Measurements from ENCODE around the gene FLRT1.

FLRT1 gene

DNA sequence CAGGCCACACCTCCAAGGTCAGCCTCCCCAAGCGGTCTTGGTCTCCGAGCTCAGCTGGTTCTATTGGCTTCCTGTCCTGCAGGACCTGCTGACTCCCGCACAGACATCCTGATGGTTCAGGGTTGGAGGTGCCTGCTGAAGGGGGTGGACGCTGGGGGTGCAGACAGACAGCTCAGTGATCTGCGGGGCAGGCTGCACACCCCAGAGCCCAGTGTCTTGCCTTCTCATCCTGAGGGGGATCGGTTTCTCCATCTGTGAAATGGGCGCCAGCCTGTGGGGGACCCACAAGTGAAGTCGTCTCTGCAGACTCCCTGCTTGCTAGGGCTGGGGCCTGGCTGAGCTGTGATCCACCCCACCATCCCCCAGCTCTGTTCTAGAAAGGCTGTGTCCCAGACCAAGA lies 13.8 kb downstream of the FLRT1 start:
- DNase-seq, result no peak

DNA sequence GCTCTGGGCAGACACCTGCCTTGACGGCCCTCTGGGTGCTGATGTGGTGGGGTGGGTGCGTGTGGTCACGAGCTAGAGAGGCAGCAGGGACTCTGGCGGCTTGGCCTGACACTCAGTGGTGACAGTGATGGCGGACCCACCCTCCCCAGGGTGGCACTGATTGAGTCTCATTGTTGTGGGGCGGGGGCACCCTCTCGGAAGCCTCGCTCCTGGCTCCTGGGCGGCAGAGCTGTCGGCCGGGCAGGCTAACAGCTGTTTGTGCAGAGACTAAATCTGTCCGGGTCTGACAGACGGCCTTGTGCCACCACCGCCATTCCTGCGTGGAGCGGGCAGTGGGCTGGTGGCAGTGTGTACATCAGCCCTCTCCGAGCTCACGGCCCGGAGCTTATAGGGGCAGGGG lies 15.6 kb downstream of the FLRT1 start:
- DNase-seq, result no peak

- DNase-seq, result no peak
Observed at GRCh38 chr11:64052436-64052835, 16.7 kb downstream of the FLRT1 start.

DNA sequence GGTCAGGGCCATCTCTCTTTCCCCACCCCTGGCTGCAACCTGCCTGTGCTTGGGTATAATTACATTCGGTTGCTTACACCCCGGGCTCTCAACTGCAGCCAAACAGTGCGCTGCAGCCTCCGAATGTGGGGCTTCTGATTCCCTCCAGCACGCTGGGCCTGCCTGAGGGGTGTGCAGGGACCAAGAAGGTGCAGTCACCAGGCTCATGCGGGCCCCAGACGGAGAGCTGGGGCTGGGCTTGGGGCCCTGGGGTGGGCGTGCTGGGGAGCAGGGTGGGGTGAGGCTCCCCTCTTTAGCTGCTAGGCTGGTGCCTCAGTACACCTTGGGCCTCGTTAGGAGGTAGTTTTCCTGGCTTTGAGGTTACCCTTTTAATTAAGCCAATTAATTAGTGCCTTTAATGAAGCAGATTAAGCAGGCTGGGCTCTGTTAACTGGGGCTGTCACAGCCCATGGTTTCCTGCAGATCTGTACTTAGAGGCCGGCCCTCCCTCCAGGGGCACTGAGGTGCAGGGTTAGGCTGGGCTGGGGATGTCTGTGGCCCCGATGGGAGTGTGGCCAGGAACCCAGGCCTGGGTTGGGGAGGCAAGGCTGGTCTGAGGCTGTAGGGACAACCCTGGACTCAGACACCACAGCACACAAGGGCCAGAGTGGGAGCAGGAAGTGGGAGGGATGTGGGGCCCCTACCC lies 17.3 kb downstream of the FLRT1 start:
- no peak for DNase-seq

DNA sequence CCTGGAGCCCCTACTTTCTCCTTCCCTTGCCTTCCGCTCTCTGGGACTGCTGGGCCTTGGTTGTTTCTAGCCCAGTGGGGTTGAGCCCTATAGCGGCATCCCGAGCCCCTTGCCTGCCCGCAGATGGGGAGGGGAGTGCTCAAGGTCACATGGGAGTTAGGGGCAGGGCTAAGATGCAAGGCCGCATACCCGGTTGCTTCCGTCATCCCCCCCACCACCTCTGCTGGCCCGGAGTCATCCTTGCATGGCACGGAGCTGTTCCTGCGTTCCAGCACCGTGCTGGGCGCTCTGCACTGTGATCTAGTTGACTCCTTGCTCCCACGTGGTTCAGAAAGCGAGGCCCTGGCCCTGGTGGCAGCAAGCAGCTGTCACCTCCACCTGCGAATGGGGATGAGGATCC lies 18.0 kb downstream of the FLRT1 start:
- no peak for DNase-seq

GRCh38 chr11:64055077-64055476 lies 19.3 kb downstream of the FLRT1 start:
- DNase-seq, result no peak

DNA sequence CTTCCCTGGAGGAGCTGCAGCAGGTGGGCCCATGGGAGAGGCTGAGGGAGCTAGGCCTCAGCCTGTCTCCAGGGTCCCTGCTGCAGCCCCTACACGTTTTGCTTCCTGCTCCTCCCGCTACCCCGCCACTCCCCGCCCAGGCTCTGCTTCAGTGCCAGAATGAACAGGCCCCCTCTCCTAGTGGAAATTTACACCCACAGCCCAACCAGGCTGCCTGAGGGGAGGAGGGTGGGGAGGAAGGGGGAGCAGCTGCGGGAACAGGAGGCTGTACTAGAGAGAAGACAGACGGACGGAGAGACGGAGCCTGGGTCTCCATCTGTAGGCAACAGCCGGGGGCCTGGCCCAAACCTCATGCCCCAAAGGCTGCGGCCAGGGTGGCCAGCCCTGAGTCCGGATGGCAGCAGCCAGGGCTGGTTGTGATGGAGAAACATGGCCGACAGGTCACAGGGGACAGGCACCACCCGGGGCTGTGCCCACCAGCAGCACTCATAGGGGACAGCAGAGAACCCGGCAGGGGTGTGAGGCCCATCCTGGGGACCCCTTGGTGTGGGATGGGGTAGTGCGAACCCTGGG lies 20.6 kb downstream of the FLRT1 start:
- DNase-seq, result no peak

DNA sequence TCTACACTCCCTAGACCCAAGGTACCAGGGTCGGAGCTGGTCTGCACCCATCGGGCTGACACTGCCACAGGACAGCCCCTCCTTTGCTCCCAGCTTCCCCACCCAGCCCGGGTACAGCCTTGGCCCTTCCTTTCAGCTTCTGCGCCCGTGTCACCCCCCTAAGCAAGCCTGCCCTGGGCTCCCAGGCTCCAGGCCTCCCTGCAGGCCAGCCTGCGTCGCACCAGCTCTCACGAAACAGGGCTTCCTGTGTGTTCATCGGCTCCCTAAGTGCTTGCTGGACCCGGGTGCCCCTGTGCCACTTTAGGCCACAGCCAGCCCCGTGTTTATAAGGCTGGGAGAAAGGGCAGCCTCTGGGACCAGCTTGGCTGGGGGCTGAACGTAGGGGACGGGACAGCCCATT lies 21.1 kb downstream of the FLRT1 start:
- DNase-seq, result no peak

DNA sequence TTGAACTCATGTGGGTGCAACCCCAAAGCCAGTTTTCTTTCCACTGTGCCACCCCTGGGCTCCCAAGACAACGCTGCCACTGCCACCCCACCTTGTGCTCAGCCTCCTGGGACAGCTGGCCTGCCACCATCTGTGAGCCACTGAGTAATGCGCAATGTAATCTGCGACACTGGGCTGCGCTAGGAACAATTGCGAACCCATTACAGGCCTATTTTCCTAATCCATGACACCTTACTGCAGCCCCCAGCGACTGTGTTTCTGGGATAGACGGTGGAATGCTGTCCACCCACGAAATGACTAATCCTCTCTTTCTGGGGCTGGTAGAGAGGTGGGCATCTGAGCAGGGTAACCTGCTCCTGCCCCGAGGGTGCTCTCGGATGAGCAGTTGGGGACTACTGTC lies 22.2 kb downstream of the FLRT1 start:
- DNase-seq, result no peak

DNA sequence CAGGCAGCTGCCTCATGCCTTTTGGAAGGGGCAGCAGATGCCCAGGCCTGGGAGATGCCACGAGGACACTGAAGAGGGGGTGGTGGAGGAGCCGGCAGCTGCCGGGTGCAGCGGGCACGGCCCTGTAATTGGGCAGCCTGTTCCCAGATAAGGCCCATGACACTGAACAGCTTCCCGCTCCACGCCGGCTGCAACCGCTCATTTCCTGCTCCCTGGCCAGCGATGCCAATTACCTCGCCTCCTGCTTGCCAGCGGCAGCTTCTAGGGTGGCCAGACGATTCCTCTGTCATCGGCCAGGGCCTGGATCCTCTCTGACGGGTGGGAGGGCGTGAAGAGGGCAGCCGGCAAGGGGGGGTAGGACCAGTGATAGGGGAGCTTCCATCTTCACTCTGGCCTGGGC lies 22.8 kb downstream of the FLRT1 start:
- no peak for DNase-seq

GRCh38 chr11:64059339-64060140 lies 23.8 kb downstream of the FLRT1 start:
- DNase-seq, result no peak

DNA sequence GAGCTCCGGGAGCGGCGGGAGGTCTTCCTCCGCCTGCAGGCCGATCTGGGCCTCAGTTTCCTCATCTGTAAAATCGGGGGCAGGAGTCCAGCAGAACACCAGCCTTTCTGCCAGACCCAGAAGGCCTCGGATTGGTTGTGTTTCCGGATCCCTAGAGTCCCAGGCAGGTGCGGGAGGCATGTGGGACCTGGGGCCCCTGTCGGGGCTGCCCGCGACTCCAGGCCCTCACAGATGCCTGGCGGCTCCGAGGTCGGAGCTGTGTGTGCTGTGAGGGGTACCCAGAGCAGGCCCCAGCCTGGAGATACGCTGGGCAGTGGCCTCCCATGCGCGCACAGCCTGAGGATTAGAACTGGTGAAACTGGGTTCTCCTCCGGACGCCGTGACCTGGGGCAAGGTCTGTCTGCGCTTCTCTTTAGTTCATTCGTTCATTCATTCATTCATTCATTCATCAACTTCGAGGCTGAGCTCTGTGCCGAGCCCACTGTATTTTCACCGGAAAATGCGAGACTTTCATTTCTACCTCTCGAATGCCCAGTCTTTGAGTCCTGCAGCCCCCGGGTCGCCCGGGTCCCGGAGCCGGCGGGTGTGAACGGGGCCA lies 24.6 kb downstream of the FLRT1 start:
- no peak for DNase-seq

- DNase-seq, result peak in 4 of 5 donors; percentile 18 to 43 (median 36)
Observed at GRCh38 chr11:64060861-64061444, 25.2 kb downstream of the FLRT1 start.

- no peak for DNase-seq
Observed at GRCh38 chr11:64062185-64063039, 26.7 kb downstream of the FLRT1 start.

DNA sequence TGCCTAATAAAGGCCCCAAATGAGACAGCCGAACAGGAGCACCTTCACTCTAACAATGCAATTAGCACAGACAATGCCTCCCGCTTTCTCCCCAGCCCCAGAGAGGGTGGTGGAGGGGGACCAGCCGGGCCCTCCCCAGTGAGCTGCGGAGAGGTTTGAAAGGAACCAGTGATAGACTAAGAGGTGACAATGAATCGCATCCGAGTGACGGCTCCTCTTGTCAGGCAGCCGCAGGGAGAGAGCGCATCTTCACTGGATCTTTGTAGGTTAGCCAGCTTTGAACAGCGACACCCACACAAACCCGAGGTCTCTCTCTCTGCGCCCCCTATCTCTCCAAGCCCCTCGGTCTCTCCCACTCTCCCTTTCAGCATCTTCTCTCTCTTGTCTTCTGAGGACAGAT lies 28.0 kb downstream of the FLRT1 start:
- no peak for DNase-seq

GRCh38 chr11:64064374-64065140 lies 28.8 kb downstream of the FLRT1 start:
- no peak for DNase-seq

DNA sequence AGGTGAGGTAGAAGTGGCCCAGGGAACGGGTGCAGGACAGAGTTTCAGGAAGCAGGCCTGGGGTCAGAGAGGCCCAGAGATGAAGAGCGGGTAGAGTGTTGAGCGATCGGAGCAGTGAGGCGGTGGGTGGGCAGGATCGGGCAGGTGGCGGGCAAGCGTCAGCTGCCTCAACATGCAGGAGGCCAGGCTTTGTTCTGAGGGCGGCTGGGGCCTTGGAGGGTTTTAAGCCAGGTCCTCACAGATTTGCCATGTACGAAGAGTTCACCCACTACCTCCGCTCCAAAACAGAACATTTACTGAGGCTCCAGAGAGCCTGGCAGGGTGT lies 29.4 kb downstream of the FLRT1 start:
- no peak for DNase-seq

- DNase-seq, result no peak
Observed at GRCh38 chr11:64065712-64066111, 30.0 kb downstream of the FLRT1 start.

- DNase-seq, result no peak
Observed at GRCh38 chr11:64067230-64067993, 31.7 kb downstream of the FLRT1 start.

DNA sequence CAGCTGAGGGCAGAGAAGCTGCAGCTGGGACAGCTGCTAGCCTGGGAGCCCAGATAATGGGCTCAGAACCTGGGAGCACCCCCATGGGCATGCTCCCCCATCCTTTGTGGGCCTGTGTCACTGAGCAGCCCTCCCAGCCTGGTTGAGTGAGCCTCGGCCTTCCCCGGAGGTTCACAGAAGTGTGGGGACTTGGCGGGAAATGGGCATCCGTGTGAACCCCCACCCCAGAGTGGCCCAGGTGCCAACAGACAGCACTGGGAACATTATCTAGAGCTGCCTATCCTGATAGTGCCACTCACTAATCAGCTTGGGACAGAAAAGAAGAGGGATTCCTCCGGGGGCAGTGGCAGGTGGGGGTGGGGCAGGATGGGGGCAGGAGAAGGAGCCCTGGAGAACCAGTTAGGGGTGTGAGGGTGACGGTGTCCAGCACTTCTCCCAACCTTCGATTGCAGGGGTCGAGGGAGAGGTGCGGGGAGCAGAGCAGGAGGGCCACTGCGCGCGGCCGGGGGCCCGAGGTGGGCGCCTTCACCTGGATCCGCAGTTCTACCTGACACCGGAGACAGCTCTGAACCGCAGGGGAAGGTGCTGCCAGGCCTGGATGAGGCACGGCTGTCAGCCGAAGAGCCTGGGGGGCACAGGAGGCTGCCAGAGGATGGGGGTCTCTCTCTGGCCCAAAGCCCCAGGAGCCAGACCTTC lies 33.1 kb downstream of the FLRT1 start:
- no peak for DNase-seq

Measured in T-helper 1 cell (primary cell).